ENCODE results near the gene HMX3. TPM values are rescaled to one million over a fixed set of nuclear protein-coding genes. Genes with fewer than 3 reads are reported as not detected.
"Not testable (repeated sequence)": the region's sequence is repeated elsewhere in the genome, so short reads cannot be mapped to it uniquely, and the experiment has no call there.

HMX3 gene
- total RNA-seq, 1 donor from 2014 or later: not detected

DNA sequence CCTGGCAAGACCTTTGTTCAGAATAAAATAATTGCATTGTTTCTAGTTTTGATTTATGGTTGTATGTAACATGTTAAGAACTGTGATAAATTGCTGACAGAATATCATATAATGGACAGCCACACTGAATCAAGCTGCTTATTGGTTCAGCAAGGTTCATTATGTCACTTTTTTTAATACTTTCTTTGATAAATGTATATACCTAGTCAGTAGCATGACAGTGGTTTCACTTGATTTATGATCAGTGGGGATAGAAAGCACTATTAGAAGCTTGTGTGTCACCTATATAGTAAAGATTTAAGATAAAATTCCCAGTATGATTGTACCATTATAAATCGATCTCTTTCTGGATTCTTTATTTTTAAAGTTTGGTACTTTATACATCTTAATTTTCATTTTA, 22.9 kb downstream of the HMX3 start:
- no peak for DNase-seq (ENCODE audit: low read depth)
- TF ChIP-seq CTCF (conservative IDR thresholded peaks at IDR 0.05; ENCODE audit: low read depth, low read length): no peak
- no peak overlapping the region for H3K4me3 ChIP-seq (ENCODE audit: low read depth, low read length)

DNA sequence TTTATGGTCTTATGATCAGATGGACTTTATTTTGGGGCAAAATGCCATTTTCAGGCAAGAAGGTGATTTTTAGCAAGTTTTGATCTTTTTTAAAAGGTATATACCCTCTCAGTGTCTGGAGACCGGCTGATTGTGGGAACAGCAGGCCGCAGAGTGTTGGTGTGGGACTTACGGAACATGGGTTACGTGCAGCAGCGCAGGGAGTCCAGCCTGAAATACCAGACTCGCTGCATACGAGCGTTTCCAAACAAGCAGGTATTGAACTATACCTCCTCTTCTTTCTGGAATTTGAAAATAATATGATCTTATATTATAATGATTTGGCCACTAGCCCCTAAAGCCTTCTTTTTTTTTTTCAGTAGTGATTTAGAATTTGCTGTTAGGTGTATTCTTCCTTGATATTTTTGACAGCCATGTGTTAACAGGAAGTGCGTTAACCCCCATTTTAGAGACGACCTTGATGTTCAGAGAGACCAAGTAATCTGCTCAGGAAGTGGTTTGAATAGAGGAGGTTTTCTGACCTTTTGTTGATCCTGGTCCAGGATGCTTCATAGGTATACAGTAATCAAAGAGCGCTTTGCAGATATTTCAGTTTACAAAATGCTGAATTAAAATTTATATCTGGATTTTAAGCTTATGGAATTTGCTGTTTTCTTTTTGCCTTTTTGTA, 24.7 kb downstream of the HMX3 start:
- no peak for TF ChIP-seq CTCF (conservative IDR thresholded peaks at IDR 0.05; ENCODE audit: low read depth, low read length)
- no peak overlapping the region for H3K4me3 ChIP-seq (ENCODE audit: low read depth, low read length)
- DNase-seq (ENCODE audit: low read depth): no peak

- no peak overlapping the region for H3K4me3 ChIP-seq (ENCODE audit: low read depth, low read length)
- no peak for TF ChIP-seq CTCF (conservative IDR thresholded peaks at IDR 0.05; ENCODE audit: low read depth, low read length)
- DNase-seq (ENCODE audit: low read depth): no peak
These were observed 28.5 kb downstream of the HMX3 start for GRCh38 chr10:123164319-123164718.

DNA sequence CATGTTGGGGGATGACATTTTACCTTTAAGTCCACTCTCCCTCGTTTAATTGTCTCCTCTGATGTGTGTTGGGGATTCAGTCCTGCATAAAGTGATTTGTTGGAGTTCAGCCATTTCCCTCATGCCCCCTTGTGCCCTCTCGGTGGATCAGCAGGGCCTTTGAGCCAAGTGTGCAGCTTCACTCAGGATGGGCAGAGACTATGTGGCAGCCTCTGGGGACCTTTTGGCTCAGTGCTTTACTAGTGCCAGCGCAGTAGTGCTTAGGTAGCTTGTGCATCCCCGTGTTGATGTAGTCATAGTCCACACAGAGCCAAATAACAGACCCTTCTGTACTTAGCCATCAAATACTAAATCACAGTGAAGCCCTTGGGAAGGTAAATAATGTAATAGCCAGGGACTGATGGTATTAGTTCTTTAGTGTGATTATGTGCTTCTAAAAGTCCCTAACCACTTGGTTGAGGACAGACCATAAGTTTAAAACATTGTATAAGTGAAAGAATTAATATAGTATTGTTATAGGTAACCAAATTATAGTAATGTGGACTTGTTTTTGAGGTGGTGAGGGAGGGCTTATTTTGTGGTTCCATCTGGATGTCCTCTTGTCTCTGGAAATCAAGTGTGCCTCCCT, 29.8 kb downstream of the HMX3 start:
- peak; percentile 44 for TF ChIP-seq CTCF (conservative IDR thresholded peaks at IDR 0.05; ENCODE audit: low read depth, low read length)
- DNase-seq (ENCODE audit: low read depth): no peak
- H3K4me3 ChIP-seq (ENCODE audit: low read depth, low read length): no peak overlapping the region

- TF ChIP-seq CTCF (conservative IDR thresholded peaks at IDR 0.05; ENCODE audit: low read depth, low read length): no peak
- DNase-seq (ENCODE audit: low read depth): no peak
- H3K4me3 ChIP-seq (ENCODE audit: low read depth, low read length): no peak overlapping the region
These were observed 30.8 kb downstream of the HMX3 start for GRCh38 chr10:123166618-123167017.

DNA sequence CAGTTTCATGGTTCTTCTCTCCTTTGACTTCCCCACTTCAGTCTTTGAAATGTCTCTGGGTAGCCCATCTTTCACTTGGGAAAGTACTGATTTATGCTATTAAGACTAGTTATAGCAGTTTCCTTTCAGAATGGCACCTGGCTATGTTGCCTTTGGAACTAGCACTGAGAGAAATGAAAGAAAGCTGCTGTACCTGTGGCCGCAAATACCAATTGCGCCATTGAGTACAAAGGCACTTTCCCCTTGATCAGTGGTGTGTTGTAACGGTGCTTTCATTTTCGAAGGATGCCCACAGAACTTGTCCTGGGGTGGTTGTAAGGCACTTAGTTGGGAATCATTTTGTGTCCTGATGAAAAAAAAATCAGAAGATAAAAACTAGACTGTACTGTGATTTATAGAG, 35.2 kb downstream of the HMX3 start:
- no peak for DNase-seq (ENCODE audit: low read depth)
- no peak for TF ChIP-seq CTCF (conservative IDR thresholded peaks at IDR 0.05; ENCODE audit: low read depth, low read length)
- no peak overlapping the region for H3K4me3 ChIP-seq (ENCODE audit: low read depth, low read length)

GRCh38 chr10:123171616-123172015, 35.8 kb downstream of the HMX3 start:
- not testable (repeated sequence) for H3K4me3 ChIP-seq (ENCODE audit: low read depth, low read length); DNase-seq (ENCODE audit: low read depth)

Data from epithelial cell of proximal tubule (primary cell).